Osteocyte (in vitro differentiated cells): Measurements from ENCODE around the gene SLCO2A1. TPM values are rescaled to one million over a fixed set of nuclear protein-coding genes. Genes with fewer than 3 reads are reported as not detected.

Source experiments
- DNase-seq: peaks from one replicate; pipeline ENCODE4 v3.0.0; 2021; ENCODE audit warnings: mixed read lengths; ENCODE audit not compliant: unreplicated experiment; ENCODE audit errors: extremely low spot score
- H3K27ac Mint-ChIP-seq: one replicate; pipeline ENCODE4 v1.8.0; 2021; ENCODE audit warnings: mild to moderate bottlenecking, mixed read lengths; ENCODE audit not compliant: unreplicated experiment
- H3K27me3 Mint-ChIP-seq: one replicate; pipeline ENCODE4 v1.8.0; 2021; ENCODE audit warnings: mixed read lengths; ENCODE audit not compliant: unreplicated experiment
- H3K36me3 Mint-ChIP-seq: one replicate; pipeline ENCODE4 v1.8.0; 2021; ENCODE audit warnings: mixed read lengths; ENCODE audit not compliant: unreplicated experiment
- H3K4me1 Mint-ChIP-seq: one replicate; pipeline ENCODE4 v1.8.0; 2021; ENCODE audit warnings: mixed read lengths; ENCODE audit not compliant: unreplicated experiment
- H3K4me3 Mint-ChIP-seq: one replicate; pipeline ENCODE4 v1.8.0; 2021; ENCODE audit warnings: mild to moderate bottlenecking, moderate library complexity, mixed read lengths; ENCODE audit not compliant: unreplicated experiment
- H3K9me3 Mint-ChIP-seq: one replicate; pipeline ENCODE4 v1.8.0; 2021; ENCODE audit warnings: mixed read lengths; ENCODE audit not compliant: unreplicated experiment
- CTCF ChIP-seq: fragments of 200-600 bp; sonication (generic); IDR thresholded peaks from 2 replicates; pipeline ENCODE4 v1.5.0; 2021; ENCODE audit warnings: antibody characterized with exemption, mild to moderate bottlenecking, moderate library complexity
- total RNA-seq: library from RNA; stranded (reverse); gene quantifications from 2 replicates; pipeline ENCODE4 v1.2.1, GENCODE V29; 2021

The SLCO2A1 gene
- total RNA-seq, 1 donor from 2014 or later = 9.8 TPM

- TF ChIP-seq CTCF = no peak
- no peak overlapping the region for H3K27ac Mint-ChIP-seq
- peaks cover 2% of the 10 kb centered on the region for H3K36me3 Mint-ChIP-seq
- no peak overlapping the region for H3K4me3 Mint-ChIP-seq
- no peaks in the 10 kb centered on the region for H3K27me3 Mint-ChIP-seq
- no peaks in the 10 kb centered on the region for H3K9me3 Mint-ChIP-seq
- H3K4me1 Mint-ChIP-seq = peaks cover 1% of the 10 kb centered on the region
- no peak for DNase-seq
Measured at GRCh38 chr3:133980035-133980434, 49.7 kb downstream of the SLCO2A1 start.

- DNase-seq = no peak
- no peak overlapping the region for H3K4me3 Mint-ChIP-seq
- TF ChIP-seq CTCF = no peak
- H3K27me3 Mint-ChIP-seq = no peaks in the 10 kb centered on the region
- H3K36me3 Mint-ChIP-seq = peaks cover 3% of the 10 kb centered on the region
- H3K4me1 Mint-ChIP-seq = no peaks in the 10 kb centered on the region
- H3K9me3 Mint-ChIP-seq = no peaks in the 10 kb centered on the region
- no peak overlapping the region for H3K27ac Mint-ChIP-seq
Measured at GRCh38 chr3:133979553-133979952, 50.2 kb downstream of the SLCO2A1 start.

GRCh38 chr3:133977568-133977967 is 52.2 kb downstream of the SLCO2A1 start:
- Mint-ChIP-seq H3K27ac (no peak overlapping the region), H3K36me3 (peaks cover 3% of the 10 kb centered on the region), H3K27me3 (no peaks in the 10 kb centered on the region), H3K9me3 (peaks cover 5% of the 10 kb centered on the region), H3K4me3 (no peak overlapping the region), H3K4me1 (peaks cover 3% of the 10 kb centered on the region)
- DNase-seq = no peak
- no peak for TF ChIP-seq CTCF

GRCh38 chr3:133973249-133973980 is 56.3 kb downstream of the SLCO2A1 start:
- TF ChIP-seq CTCF = no peak
- Mint-ChIP-seq H3K27ac (no peak overlapping the region), H3K9me3 (peaks cover 11% of the 10 kb centered on the region), H3K36me3 (peaks cover 8% of the 10 kb centered on the region), H3K4me1 (peaks cover 3% of the 10 kb centered on the region), H3K27me3 (no peaks in the 10 kb centered on the region), H3K4me3 (no peak overlapping the region)
- no peak for DNase-seq

GRCh38 chr3:133972156-133972555 is 57.6 kb downstream of the SLCO2A1 start:
- Mint-ChIP-seq H3K4me3 (no peak overlapping the region), H3K4me1 (peaks cover 3% of the 10 kb centered on the region), H3K9me3 (peaks cover 11% of the 10 kb centered on the region), H3K27ac (no peak overlapping the region), H3K27me3 (no peaks in the 10 kb centered on the region), H3K36me3 (peaks cover 10% of the 10 kb centered on the region)
- TF ChIP-seq CTCF = no peak
- no peak for DNase-seq
